Activated naive CD4-positive, alpha-beta T cell treated with anti-CD3 and anti-CD28 coated beads for 36 hours (primary cell): ENCODE results near the gene SRL. TPM values are rescaled to one million over a fixed set of nuclear protein-coding genes. Genes with fewer than 3 reads are reported as not detected.
A peak's percentile ranks its signal among the peaks of the same experiment; 100 is the strongest.
"Not testable (repeated sequence)": the region's sequence is repeated elsewhere in the genome, so short reads cannot be mapped to it uniquely, and the experiment has no call there.

Source experiments
- CTCF ChIA-PET: fragments of 350-600 bp; sonication (Branson Sonifier 250); formaldehyde crosslinking; loops from one replicate; lab custom pipeline; 2021; ENCODE audit warnings: antibody characterized with exemption; lab: Charles Lee
- DNase-seq: peaks from one replicate; pipeline ENCODE4 v3.0.0-alpha.2; 2020
- H3K27ac Mint-ChIP-seq: one replicate; pipeline ENCODE4 v1.8.0; 2021; ENCODE audit warnings: mild to moderate bottlenecking, mixed read lengths
- H3K27me3 Mint-ChIP-seq: one replicate; pipeline ENCODE4 v1.8.0; 2021; ENCODE audit warnings: low read depth, mixed read lengths
- H3K36me3 Mint-ChIP-seq: one replicate; pipeline ENCODE4 v1.8.0; 2021; ENCODE audit warnings: low read depth, mixed read lengths
- H3K4me1 Mint-ChIP-seq: one replicate; pipeline ENCODE4 v1.8.0; 2021; ENCODE audit warnings: low read depth, mixed read lengths
- H3K4me3 Mint-ChIP-seq: one replicate; pipeline ENCODE4 v1.8.0; 2021; ENCODE audit warnings: mild to moderate bottlenecking, moderate library complexity, mixed read lengths
- H3K9me3 Mint-ChIP-seq: one replicate; pipeline ENCODE4 v1.8.0; 2021; ENCODE audit warnings: mixed read lengths
- intact Hi-C: fragments of 100-400 bp; cut with micrococcal nuclease; formaldehyde crosslinking; loops from one replicate; pipeline ENCODE4 v1.15.1; 2023
- total RNA-seq, 2 experiments: library from RNA; stranded (reverse); gene quantifications; one replicate each; pipeline ENCODE4 v1.2.3, GENCODE V29; 2021

The SRL gene
- total RNA-seq, 2 experiments from 2014 or later = not detected

DNA sequence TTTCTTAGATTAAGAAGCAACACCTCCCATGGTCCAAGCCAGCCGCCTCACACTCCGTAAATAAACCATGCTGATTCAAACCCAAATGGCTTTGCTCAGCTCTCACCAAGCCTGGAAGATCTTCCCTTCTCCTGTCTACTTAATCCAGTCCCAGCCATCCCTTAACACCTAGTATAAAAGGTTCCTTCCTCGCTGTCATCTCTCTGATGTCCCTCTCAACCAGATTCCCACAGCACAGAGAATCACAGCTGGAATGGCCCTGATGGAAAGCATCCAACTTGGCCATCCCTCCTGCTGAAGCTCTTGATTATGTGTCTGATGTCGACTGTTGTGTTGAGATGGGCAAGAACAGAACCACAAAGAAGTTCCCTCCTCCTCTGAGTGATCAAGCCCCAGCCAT, 75.1 kb downstream of the SRL start:
- H3K4me1 Mint-ChIP-seq = no peaks in the 10 kb centered on the region
- H3K4me3 Mint-ChIP-seq = no peak overlapping the region
- no peak for DNase-seq
- no peak overlapping the region for H3K27ac Mint-ChIP-seq
- intact Hi-C loops = no loop called here
- no peaks in the 10 kb centered on the region for H3K9me3 Mint-ChIP-seq
- CTCF ChIA-PET = no interaction called here
- no peaks in the 10 kb centered on the region for H3K36me3 Mint-ChIP-seq
- no peaks in the 10 kb centered on the region for H3K27me3 Mint-ChIP-seq

DNA sequence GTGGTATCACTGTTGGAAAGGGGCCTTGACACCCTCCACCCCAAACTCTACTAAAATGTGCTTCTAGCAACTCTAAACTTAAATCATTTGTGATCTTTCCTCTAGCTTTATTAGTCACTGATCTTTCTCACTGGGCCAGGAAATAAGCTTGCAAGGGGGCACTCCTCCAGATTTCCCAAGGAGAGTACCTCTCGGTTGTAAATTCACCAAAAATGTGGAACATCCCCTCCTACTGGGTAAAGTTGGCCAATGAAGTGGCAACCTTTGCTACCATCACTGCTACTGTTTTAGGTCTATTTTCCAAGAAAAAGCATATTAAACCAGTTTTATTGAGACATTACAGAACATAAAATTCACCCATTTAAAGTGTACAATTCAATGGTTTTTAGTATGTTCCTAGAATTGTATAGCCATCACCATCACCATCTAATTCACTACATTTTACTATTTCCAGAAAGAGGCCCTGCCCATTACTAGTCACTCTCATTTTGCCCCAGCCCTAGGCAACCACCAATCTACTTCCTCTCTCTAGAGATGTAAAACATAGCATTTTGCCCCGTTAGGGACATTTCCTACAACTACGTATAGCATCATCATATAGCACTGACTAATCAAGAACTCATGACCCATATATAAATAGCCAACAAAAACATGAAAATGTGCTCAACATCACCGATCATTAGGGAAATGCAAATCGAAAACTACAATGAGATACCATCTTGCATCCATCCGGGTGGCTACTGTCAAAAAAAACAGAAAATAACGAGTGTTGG, 81.0 kb downstream of the SRL start:
- no peaks in the 10 kb centered on the region for H3K4me1 Mint-ChIP-seq
- no peak for DNase-seq
- CTCF ChIA-PET = no interaction called here
- no peak overlapping the region for H3K27ac Mint-ChIP-seq
- H3K36me3 Mint-ChIP-seq = no peaks in the 10 kb centered on the region
- no peaks in the 10 kb centered on the region for H3K9me3 Mint-ChIP-seq
- no peak overlapping the region for H3K4me3 Mint-ChIP-seq
- intact Hi-C loops = no loop called here
- no peaks in the 10 kb centered on the region for H3K27me3 Mint-ChIP-seq

DNA sequence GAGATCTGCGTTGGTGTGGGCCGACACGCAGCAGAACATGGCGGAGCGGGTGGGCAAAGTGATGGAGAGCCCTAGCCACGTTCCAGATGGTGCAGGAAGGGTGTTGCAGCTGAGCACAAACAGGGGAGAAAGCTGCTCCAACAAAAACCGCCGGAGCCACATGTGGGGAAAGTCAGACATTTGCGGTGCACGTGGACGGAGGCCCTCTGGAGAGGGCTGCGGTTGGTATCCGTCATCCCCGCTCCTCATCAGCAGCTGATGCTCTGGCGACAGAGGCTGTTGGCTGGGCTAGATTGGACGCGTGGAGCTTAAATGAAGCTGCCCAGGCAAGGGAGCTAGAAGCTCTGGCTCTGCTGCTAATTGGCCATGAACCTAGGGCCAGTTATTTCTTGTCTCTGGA, 82.2 kb downstream of the SRL start:
- CTCF ChIA-PET = interaction anchor here (1.6 kb wide), 1 partner anchor 95 kb away, joined by 3 read pairs; no protein-coding TSS in a partner anchor
- no peak overlapping the region for H3K27ac Mint-ChIP-seq

DNA sequence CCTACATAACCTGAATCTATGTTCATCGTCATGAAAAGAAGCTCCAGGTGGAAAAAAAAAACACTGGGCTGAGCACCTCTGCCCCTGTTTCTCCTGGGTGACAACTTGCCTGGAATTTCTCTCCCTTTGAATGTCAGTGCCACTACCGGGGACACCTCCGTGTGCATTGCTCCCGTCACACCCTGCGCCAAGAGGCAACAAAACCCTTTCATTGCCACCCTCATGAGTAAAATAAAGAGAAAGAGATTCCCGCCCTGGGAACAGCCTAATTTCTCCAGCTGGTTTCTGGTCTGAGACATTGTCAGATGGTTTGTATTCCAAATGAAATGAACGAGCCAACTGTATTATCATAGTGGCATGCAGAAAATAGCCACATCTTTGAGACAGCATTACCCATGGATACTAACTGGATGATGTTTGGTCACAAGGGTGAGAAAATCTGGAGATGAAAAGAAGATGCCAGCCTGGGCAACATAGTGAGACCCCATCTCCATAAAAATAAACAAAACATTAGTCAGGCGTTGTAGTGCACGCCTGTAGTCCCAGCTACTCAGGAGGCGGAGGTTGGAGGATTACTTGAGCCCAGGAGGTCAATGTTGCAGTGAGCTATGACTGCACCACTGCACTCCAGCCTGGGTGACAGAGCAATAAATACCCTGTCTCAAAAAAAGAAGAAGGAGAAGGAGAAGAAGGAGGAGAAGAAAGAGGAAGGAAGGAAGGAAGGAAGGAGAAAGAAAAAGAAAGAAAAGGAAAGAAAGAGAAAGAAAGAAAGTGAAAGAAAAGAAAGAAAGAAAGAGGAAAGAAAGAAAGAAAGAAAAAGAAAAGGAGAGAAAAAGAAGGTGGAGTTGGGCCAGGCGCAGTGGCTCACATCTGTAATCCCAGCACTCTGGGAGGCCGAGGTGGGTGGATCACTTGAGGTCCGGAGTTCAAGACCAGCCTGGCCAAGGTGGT, 83.5 kb downstream of the SRL start:
- intact Hi-C loops = no loop called here
- Mint-ChIP-seq H3K9me3 (no peaks in the 10 kb centered on the region), H3K36me3 (no peaks in the 10 kb centered on the region), H3K27ac (no peak overlapping the region), H3K4me3 (no peak overlapping the region), H3K4me1 (no peaks in the 10 kb centered on the region), H3K27me3 (no peaks in the 10 kb centered on the region)
- DNase-seq = no peak
- CTCF ChIA-PET = interaction anchor here (0.6 to 1.6 kb wide), 4 partner anchors 45 to 397 kb away, joined by 3 read pairs; no protein-coding TSS in a partner anchor

More for the DNA sequence above, 82.2 kb downstream of the SRL start:
- DNase-seq = no peak
- intact Hi-C loops = no loop called here
- Mint-ChIP-seq H3K27me3 (no peaks in the 10 kb centered on the region), H3K4me1 (no peaks in the 10 kb centered on the region), H3K9me3 (no peaks in the 10 kb centered on the region), H3K36me3 (no peaks in the 10 kb centered on the region), H3K4me3 (no peak overlapping the region)

DNA sequence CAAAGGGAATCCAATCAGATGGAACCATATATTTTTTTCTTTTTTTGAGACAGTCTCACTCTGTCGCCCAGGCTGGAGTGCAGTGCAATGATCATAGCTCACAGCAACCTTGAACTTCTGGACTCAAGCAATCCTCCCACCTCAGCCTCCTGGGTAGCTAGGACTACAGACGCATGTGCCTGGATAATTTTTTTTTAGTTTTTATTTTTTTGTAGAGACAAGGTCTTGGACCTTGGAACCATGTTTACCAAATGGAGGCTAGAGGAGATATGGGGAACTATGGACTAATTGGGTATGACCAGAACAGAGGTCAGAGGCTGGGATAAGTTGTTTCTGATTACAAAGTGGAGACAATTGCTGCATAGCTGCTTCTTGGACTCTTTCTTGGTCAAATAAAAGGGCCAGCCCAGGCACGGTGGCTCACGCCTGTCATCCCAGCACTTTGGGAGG, 84.5 kb downstream of the SRL start:
- no peak overlapping the region for H3K27ac Mint-ChIP-seq
- no peaks in the 10 kb centered on the region for H3K9me3 Mint-ChIP-seq
- H3K4me1 Mint-ChIP-seq = no peaks in the 10 kb centered on the region
- intact Hi-C loops = no loop called here
- no peak overlapping the region for H3K4me3 Mint-ChIP-seq
- no peaks in the 10 kb centered on the region for H3K27me3 Mint-ChIP-seq
- H3K36me3 Mint-ChIP-seq = no peaks in the 10 kb centered on the region
- no peak for DNase-seq
- CTCF ChIA-PET = interaction anchor here (0.9 kb wide), 2 partner anchors 46 to 153 kb away, joined by 3 read pairs; no protein-coding TSS in a partner anchor

DNA sequence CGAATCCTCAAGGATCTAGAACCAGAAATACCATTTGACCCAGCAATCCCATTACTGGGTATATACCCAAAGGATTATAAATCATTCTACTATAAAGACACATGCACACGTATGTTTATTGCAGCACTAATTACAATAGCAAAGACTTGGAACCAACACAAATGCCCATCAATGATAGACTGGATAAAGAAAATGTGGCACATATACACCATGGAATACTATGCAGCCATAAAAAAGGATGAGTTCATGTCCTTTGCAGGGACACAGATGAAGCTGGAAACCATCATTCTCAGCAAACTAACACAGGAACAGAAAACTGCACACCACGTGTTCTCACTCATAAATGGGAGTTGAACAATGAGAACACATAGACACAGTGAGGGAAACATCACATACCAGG, 85.4 kb downstream of the SRL start:
- H3K4me3 Mint-ChIP-seq, H3K36me3 Mint-ChIP-seq, intact Hi-C loops, H3K4me1 Mint-ChIP-seq, DNase-seq, H3K9me3 Mint-ChIP-seq, CTCF ChIA-PET, H3K27ac Mint-ChIP-seq, H3K27me3 Mint-ChIP-seq: not testable (repeated sequence)

DNA sequence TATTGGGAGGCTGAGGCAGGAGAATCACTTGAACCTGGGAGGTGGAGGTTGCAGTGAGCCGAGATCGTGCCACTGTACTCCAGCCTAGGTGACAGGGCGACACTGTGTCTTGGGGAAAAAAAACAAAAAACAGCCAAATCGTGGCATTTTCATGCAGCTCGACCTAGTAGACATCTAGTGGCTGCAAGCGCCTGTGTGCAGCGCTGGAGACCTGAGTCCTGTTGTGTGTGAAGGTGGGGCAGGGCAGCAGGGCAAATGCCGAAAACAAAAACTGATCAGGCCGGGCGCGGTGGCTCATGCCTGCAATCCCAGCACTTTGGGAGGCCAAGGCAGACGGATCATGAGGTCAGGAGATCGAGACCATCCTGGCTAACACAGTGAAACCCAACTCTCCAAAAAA, 88.5 kb downstream of the SRL start:
- H3K36me3 Mint-ChIP-seq, CTCF ChIA-PET, intact Hi-C loops: not testable (repeated sequence)

DNA sequence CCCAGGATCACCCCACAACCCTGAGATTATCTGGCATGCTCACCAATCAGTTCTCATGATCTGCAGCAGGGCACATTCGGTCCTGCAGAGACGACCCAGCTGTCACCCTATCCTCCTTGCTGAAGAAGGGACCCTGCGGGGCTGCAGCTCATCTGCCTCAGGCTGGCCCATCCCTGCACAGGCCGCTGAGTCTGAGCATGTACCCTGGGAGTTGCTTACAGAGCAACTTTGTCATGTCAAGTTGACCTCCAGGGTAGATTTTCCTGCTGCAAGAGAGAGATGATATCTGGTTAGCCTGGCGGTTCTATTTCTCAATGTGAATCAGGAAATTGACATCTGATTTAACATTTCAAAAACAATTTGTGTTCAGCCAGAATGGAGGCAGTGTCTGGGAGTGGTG, 89.6 kb downstream of the SRL start:
- no peaks in the 10 kb centered on the region for H3K36me3 Mint-ChIP-seq
- no peaks in the 10 kb centered on the region for H3K9me3 Mint-ChIP-seq
- H3K4me3 Mint-ChIP-seq = no peak overlapping the region
- no peaks in the 10 kb centered on the region for H3K4me1 Mint-ChIP-seq
- intact Hi-C loops = no loop called here
- no peak overlapping the region for H3K27ac Mint-ChIP-seq
- H3K27me3 Mint-ChIP-seq = no peaks in the 10 kb centered on the region
- CTCF ChIA-PET = interaction anchor here (1.0 kb wide), 1 partner anchor 168 kb away, joined by 3 read pairs; no protein-coding TSS in a partner anchor
- DNase-seq = no peak

More for the DNA sequence above, 88.5 kb downstream of the SRL start:
- not testable (repeated sequence) for H3K9me3 Mint-ChIP-seq, H3K4me1 Mint-ChIP-seq, H3K27ac Mint-ChIP-seq, DNase-seq, H3K4me3 Mint-ChIP-seq, H3K27me3 Mint-ChIP-seq

DNA sequence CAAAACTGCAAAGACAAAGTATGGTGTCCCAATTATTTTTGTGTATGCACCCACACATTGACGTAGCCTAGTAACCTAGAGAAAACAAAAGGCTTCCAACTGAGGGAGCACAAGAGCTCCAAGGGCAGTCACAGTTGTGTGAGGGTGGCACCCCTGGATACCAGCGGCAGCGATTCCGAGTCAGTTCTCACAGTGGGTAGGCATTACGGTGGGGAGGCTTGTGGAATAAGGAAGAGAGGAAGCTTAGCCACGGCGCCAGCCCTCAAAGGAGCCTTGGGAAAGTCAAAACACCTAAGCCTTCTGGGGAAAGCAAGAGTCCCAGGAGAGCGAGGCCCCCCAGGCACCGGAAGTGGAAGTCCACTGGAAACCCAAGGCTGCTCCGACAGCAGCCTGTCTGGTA, 94.6 kb downstream of the SRL start:
- CTCF ChIA-PET = interaction anchor here (0.6 kb wide), 1 partner anchor 254 kb away, joined by 3 read pairs; no protein-coding TSS in a partner anchor
- intact Hi-C loops = no loop called here
- Mint-ChIP-seq H3K9me3 (no peaks in the 10 kb centered on the region), H3K27me3 (no peaks in the 10 kb centered on the region), H3K27ac (no peak overlapping the region), H3K4me3 (no peak overlapping the region), H3K4me1 (peaks cover 3% of the 10 kb centered on the region), H3K36me3 (no peaks in the 10 kb centered on the region)
- no peak for DNase-seq

DNA sequence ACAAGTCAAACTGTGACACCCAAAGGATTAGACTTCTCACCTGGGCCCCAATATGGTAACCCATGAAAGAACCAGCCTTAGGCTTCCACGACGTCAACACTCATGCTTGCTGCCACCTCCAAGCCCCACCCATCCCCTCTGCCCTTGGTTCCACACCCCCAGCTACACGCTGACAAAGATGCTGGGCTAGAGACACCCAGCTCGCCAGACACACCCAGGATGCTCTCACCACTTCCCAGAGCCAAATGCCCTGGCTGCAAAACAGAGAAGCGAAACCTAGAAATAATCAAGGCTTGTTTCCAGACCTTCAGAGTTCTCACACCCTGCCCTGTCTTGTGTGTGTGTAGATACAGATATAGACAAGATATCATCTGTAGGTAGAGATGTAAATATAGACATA, 99.6 kb downstream of the SRL start:
- no peaks in the 10 kb centered on the region for H3K9me3 Mint-ChIP-seq
- H3K4me3 Mint-ChIP-seq = no peak overlapping the region
- CTCF ChIA-PET = no interaction called here
- intact Hi-C loops = no loop called here
- no peak overlapping the region for H3K27ac Mint-ChIP-seq
- peak; percentile 33 for DNase-seq
- no peaks in the 10 kb centered on the region for H3K36me3 Mint-ChIP-seq
- H3K27me3 Mint-ChIP-seq = peaks cover 4% of the 10 kb centered on the region
- peaks cover 8% of the 10 kb centered on the region for H3K4me1 Mint-ChIP-seq

DNA sequence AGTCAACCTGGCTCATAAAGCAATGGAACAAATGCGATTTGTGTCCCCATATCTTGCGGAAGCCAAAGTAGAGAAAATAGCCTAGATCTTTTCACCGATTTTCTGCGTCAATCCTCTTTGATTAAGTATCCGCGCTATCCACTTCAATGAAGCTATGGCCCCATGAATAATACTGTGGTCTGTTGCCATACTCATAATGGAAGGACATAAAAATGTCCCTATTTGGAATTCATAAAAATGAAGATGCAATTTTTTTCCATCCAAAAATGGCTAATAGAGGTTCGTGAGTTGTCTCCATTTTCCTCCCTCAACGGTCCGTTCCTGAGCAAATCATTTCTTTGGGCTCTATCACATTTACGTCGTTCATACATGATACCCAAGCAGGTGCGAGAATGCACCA, 100.3 kb downstream of the SRL start:
- H3K9me3 Mint-ChIP-seq = no peaks in the 10 kb centered on the region
- intact Hi-C loops = no loop called here
- H3K4me3 Mint-ChIP-seq = no peak overlapping the region
- peaks cover 8% of the 10 kb centered on the region for H3K4me1 Mint-ChIP-seq
- H3K36me3 Mint-ChIP-seq = no peaks in the 10 kb centered on the region
- H3K27me3 Mint-ChIP-seq = peaks cover 4% of the 10 kb centered on the region
- H3K27ac Mint-ChIP-seq = peak overlapping the region; percentile 73
- CTCF ChIA-PET = no interaction called here
- DNase-seq = no peak

DNA sequence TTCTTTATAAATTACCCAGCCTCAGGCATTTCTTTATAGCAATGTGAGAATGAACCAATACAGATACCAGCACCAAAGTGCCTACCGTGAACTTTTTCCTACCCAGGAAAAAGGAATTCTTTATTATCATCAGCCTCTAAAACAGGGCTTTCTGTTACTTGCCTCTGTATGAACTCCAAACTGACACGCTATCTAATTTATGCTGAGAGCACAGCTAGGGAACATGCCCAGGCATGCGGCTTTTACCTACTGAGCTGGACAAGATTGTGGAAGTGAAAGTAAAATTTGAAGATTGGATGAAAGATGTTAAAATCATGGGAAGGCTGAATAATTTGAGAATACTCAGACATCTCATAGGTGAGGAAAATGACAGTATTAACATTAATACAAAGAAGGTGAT, 101.2 kb downstream of the SRL start:
- Mint-ChIP-seq H3K27me3 (peaks cover 4% of the 10 kb centered on the region), H3K4me1 (peaks cover 8% of the 10 kb centered on the region), H3K36me3 (no peaks in the 10 kb centered on the region), H3K27ac (peak overlapping the region; percentile 59), H3K4me3 (no peak overlapping the region), H3K9me3 (no peaks in the 10 kb centered on the region)
- intact Hi-C loops = no loop called here
- peak; percentile 18 for DNase-seq
- CTCF ChIA-PET = no interaction called here
